HL-60 (cell line): ENCODE results near the gene TMEM161A.

Experiments
- DNase-seq, 2 experiments: peaks; one replicate each; pipeline ENCODE4 v3.0.0-alpha.2; 2010 to 2020; ENCODE audit warnings: low read depth in 1 of 2, low spot score in 1 of 2
- H3K27ac ChIP-seq: fragments of 250-450 bp; sonication (Bioruptor Pico); replicated peaks from 2 replicates; pipeline ENCODE4 v1.5.1; 2020; ENCODE audit warnings: mild to moderate bottlenecking, moderate library complexity
- H3K27me3 ChIP-seq: fragments of 250-450 bp; sonication (Bioruptor Pico); 2 replicates; pipeline ENCODE4 v1.5.1; 2021; ENCODE audit warnings: mild to moderate bottlenecking, moderate library complexity; ENCODE audit not compliant: insufficient read depth, poor library complexity, severe bottlenecking
- H3K4me3 ChIP-seq: replicated peaks from 2 replicates; pipeline ENCODE4 v1.5.1; 2011; ENCODE audit warnings: mild to moderate bottlenecking, control low read depth, low read length; ENCODE audit not compliant: insufficient read depth
- GABPA ChIP-seq: IDR thresholded peaks from 2 replicates; pipeline ENCODE4 v1.6.1; 2012; ENCODE audit warnings: low read depth
- POLR2AphosphoS5 ChIP-seq: IDR thresholded peaks from 2 replicates; pipeline ENCODE4 v1.6.1; 2012; ENCODE audit warnings: low read depth
- SPI1 ChIP-seq: IDR thresholded peaks from 2 replicates; pipeline ENCODE4 v1.6.1; 2012; ENCODE audit warnings: low read depth, mild to moderate bottlenecking, borderline replicate concordance
- TF ChIP-seq, protein P1 (sequence below): IDR thresholded peaks from 2 replicates; pipeline ENCODE4 v1.6.1; 2012; ENCODE audit warnings: low read depth; ENCODE audit not compliant: insufficient replicate concordance
- TF ChIP-seq, protein P2 (sequence below): IDR thresholded peaks from one replicate; pipeline ENCODE4 v1.5.1; 2011; ENCODE audit warnings: low read length, control low read depth, inconsistent platforms; ENCODE audit not compliant: insufficient read depth

The TMEM161A gene

DNA sequence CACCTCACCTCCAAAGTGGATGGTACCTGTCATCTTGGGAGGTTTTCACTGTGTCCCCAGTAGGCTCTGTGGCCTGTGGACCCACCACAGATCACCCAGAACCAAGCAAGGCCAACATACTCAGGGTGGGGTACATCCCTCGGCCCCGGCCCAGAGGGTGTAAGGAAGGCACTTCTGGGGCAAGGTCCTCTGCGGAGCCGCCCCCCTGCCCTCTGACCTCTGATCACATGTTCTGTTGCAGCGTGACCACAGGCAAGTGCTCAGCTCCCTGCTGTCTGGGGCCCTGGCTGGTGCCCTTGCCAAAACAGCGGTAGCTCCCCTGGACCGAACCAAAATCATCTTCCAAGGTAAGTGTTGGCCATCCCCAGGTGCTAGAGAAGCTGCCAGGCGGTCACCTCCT, 36.7 kb downstream of the TMEM161A start:
- H3K27me3 ChIP-seq, result no peaks in the 10 kb centered on the region
- DNase-seq, result no peak
- TF ChIP-seq, protein P1, sequence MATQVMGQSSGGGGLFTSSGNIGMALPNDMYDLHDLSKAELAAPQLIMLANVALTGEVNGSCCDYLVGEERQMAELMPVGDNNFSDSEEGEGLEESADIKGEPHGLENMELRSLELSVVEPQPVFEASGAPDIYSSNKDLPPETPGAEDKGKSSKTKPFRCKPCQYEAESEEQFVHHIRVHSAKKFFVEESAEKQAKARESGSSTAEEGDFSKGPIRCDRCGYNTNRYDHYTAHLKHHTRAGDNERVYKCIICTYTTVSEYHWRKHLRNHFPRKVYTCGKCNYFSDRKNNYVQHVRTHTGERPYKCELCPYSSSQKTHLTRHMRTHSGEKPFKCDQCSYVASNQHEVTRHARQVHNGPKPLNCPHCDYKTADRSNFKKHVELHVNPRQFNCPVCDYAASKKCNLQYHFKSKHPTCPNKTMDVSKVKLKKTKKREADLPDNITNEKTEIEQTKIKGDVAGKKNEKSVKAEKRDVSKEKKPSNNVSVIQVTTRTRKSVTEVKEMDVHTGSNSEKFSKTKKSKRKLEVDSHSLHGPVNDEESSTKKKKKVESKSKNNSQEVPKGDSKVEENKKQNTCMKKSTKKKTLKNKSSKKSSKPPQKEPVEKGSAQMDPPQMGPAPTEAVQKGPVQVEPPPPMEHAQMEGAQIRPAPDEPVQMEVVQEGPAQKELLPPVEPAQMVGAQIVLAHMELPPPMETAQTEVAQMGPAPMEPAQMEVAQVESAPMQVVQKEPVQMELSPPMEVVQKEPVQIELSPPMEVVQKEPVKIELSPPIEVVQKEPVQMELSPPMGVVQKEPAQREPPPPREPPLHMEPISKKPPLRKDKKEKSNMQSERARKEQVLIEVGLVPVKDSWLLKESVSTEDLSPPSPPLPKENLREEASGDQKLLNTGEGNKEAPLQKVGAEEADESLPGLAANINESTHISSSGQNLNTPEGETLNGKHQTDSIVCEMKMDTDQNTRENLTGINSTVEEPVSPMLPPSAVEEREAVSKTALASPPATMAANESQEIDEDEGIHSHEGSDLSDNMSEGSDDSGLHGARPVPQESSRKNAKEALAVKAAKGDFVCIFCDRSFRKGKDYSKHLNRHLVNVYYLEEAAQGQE, result no peak
- TF ChIP-seq GABPA (no peak), SPI1 (no peak), POLR2AphosphoS5 (no peak)
- TF ChIP-seq, protein P2, sequence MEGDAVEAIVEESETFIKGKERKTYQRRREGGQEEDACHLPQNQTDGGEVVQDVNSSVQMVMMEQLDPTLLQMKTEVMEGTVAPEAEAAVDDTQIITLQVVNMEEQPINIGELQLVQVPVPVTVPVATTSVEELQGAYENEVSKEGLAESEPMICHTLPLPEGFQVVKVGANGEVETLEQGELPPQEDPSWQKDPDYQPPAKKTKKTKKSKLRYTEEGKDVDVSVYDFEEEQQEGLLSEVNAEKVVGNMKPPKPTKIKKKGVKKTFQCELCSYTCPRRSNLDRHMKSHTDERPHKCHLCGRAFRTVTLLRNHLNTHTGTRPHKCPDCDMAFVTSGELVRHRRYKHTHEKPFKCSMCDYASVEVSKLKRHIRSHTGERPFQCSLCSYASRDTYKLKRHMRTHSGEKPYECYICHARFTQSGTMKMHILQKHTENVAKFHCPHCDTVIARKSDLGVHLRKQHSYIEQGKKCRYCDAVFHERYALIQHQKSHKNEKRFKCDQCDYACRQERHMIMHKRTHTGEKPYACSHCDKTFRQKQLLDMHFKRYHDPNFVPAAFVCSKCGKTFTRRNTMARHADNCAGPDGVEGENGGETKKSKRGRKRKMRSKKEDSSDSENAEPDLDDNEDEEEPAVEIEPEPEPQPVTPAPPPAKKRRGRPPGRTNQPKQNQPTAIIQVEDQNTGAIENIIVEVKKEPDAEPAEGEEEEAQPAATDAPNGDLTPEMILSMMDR, result no peak
- H3K4me3 ChIP-seq, result no peak overlapping the region
- H3K27ac ChIP-seq, result no peak overlapping the region

DNA sequence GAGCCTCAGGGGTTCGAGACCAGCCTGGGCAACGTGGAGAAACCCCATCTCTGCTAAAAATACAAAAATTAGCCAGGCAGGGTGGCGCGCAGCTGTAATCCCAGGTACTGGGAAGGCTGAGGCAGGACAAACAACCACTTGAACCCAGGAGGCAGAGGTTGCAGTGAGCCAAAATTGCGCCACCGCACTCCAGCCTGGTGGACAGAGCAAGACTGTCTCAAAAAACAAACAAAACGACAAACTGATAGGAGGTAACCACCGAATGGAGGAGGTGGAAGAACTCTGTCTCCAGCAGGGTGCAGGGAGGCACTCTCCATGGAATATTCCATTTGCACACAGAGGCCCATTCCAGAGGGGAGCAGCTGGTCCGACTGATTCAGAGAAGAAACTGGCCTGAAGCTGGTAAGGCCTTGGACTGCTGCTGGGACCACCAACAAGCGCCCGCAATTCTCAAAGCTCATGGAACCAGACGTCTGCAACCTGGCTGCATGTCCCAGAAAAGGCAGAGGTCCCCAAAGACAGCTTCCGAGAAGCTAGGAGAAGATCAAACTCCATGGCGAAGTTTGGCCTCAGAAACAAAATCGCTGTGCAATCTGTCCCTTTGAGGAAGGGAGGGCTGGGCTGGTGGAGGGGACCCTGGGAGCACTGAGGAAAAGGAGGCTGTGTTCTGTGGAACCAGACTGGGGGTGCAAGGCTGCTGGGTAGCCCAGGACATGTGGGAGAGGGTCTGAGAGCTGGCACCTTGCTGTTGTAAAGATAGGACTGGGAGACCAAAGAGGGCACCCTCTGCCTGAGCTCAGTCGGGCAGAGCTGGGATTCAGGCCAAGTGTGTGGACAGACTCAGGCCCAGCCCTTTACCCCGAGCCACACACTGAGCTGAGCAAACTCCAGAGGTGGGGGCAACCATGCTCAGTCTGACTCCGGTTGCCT, 39.3 kb downstream of the TMEM161A start:
- DNase-seq, result no peak
- Histone ChIP-seq H3K4me3 (no peak overlapping the region), H3K27ac (no peak overlapping the region), H3K27me3 (no peaks in the 10 kb centered on the region)
- no peak for TF ChIP-seq SPI1
- TF ChIP-seq, protein P1, result no peak
- TF ChIP-seq, protein P2, result no peak

DNA sequence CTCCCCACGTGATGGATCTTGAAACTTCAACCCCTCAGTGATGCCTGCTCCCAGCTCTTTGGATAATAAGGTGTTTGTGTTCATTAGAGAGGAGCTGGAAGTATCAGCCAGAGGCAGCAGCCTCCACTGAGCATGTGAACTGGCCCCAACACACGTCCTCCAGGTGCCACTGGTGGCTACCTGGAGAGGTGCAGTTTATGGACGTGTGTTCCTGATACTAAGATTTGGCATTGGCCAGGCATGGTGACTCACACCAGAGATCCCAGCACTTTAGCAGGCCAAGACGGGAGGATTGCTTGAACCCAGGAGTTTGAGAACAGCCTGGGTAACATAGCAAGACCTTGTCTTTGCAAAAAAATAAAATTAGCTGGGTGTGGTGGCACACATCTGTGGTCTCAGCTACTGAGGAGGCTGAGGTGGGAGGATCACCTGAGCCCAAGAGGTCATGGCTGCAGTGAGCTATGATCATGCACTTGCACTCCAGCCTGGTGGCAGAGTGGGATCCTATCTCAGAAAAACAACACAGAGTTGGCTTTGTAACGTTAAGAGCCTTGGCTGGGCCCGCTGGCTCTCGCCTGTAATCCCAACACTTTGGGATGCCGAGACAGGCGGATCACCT, 40.1 kb downstream of the TMEM161A start:
- no peak overlapping the region for H3K27ac ChIP-seq
- no peaks in the 10 kb centered on the region for H3K27me3 ChIP-seq
- no peak for DNase-seq
- no peak for TF ChIP-seq POLR2AphosphoS5
- TF ChIP-seq, protein P1, result no peak
- TF ChIP-seq GABPA, result no peak
- no peak for TF ChIP-seq SPI1
- TF ChIP-seq, protein P2, result no peak
- no peak overlapping the region for H3K4me3 ChIP-seq
